Astrocyte of the hippocampus (primary cell): ENCODE results near the gene SMPD1.

Source experiments
- DNase-seq: peaks from one replicate; pipeline ENCODE4 v3.0.0; 2011; ENCODE audit warnings: low read depth, low spot score

The SMPD1 gene

GRCh38 chr11:6413791-6414201, 23.5 kb downstream of the SMPD1 start:
- no peak for DNase-seq

GRCh38 chr11:6414874-6415328, 24.6 kb downstream of the SMPD1 start:
- DNase-seq = no peak

- DNase-seq = no peak
Observed at GRCh38 chr11:6415797-6416196, 25.5 kb downstream of the SMPD1 start.

- DNase-seq = peak; percentile 27
Observed at GRCh38 chr11:6417907-6418556, 27.8 kb downstream of the SMPD1 start.

- DNase-seq = no peak
Observed at GRCh38 chr11:6418557-6419008, 28.3 kb downstream of the SMPD1 start.

- DNase-seq = peak; percentile 89
Observed at GRCh38 chr11:6419009-6419631, 28.8 kb downstream of the SMPD1 start, which contains the start of gene APBB1. TSS of gene APBB1 (minus strand) at chr11:6419094. CDS start at chr11:6411347, 7,747 bp downstream.

- no peak for DNase-seq
Observed at GRCh38 chr11:6420677-6421076, 30.4 kb downstream of the SMPD1 start.

GRCh38 chr11:6427516-6427915, 37.2 kb downstream of the SMPD1 start:
- no peak for DNase-seq

GRCh38 chr11:6431861-6432260, 41.6 kb downstream of the SMPD1 start:
- peak; percentile 86 for DNase-seq

- DNase-seq = no peak
Observed at GRCh38 chr11:6433998-6434660, 43.9 kb downstream of the SMPD1 start.

- no peak for DNase-seq
Observed at GRCh38 chr11:6437423-6437822, 47.1 kb downstream of the SMPD1 start.

GRCh38 chr11:6437993-6438392, 47.7 kb downstream of the SMPD1 start:
- no peak for DNase-seq

- DNase-seq = peak; percentile 54
Observed at GRCh38 chr11:6438979-6439571, 48.8 kb downstream of the SMPD1 start.

GRCh38 chr11:6440906-6441358, 50.7 kb downstream of the SMPD1 start, which contains the start of gene HPX:
TSS of gene HPX (minus strand) at chr11:6440987. CDS start at chr11:6440963, 24 bp downstream.
- no peak for DNase-seq

GRCh38 chr11:6442441-6442840, 52.2 kb downstream of the SMPD1 start:
- DNase-seq = no peak

- peak; percentile 73 for DNase-seq
Observed at GRCh38 chr11:6443269-6444003, 53.2 kb downstream of the SMPD1 start.
